Measurements from ENCODE around the gene PRAC1. TPM values are rescaled to one million over a fixed set of nuclear protein-coding genes. Genes with fewer than 3 reads are reported as not detected.

Gene PRAC1
- total and polyA plus RNA-seq, 2 of the 8 experiments (the other 6 are each of a cell fraction or from before 2014, with no cell fraction given) = not detected

GRCh38 chr17:48730240-48730550 is 7.9 kb upstream of the PRAC1 start:
- POLR2A ChIA-PET (ENCODE audit: partially characterized antibody) = interaction anchor here (1.8 kb wide), 1 partner anchor 10 kb away, joined by 9 read pairs; no protein-coding TSS in a partner anchor
- CTCF ChIA-PET (ENCODE audit: partially characterized antibody) = interaction anchor here (1.2 to 13.5 kb wide), 3 partner anchors 8 to 75 kb away, joined by 3 to 147 read pairs (median 12); no protein-coding TSS in a partner anchor
- Histone ChIP-seq H3K9ac (replicated peaks in 1 of 4; ENCODE audit: extremely low read depth in 1 of 4, low read depth in 3 of 4, low read length in 3 of 4) (no peak overlapping the region), H2BK20ac (ENCODE audit: low read length) (no peak overlapping the region), H2BK12ac (ENCODE audit: low read depth, low read length) (no peak overlapping the region), H3K27me3 (replicated peaks in 1 of 4; ENCODE audit: control insufficient read depth in 3 of 4, extremely low read depth in 1 of 4, insufficient read depth in 3 of 4, low read length in 3 of 4) (peaks cover 91 to 100% (median 100%) of the 10 kb centered on the region in 4 experiments), H3K23ac (ENCODE audit: insufficient read length) (no peak overlapping the region), H2BK15ac (ENCODE audit: low read length) (no peak overlapping the region), H3K79me2 (ENCODE audit: control insufficient read depth in 1 of 2, insufficient read depth in 2 of 2, low read length in 2 of 2) (no peaks in the 10 kb centered on the region), H3K4me2 (ENCODE audit: insufficient read depth in 1 of 2, low read depth in 2 of 2, low read length in 2 of 2) (no peak overlapping the region; a peak in 1 of 4 replicates), H3K4ac (replicated peaks; ENCODE audit: insufficient read length, low read depth, low read length) (no peak overlapping the region), H4K5ac (ENCODE audit: insufficient read length, low read depth, low read length) (no peak overlapping the region), H4K8ac (ENCODE audit: extremely low read depth, insufficient read depth, low read length) (no peak overlapping the region), H2BK120ac (replicated peaks; ENCODE audit: low read depth, low read length) (no peak overlapping the region), H3K27ac (ENCODE audit: low read depth, low read length) (no peak overlapping the region), H3K79me1 (ENCODE audit: low read depth, low read length) (no peaks in the 10 kb centered on the region; the same call in 1 of the 2 replicates), H3K56ac (replicated peaks; ENCODE audit: insufficient read length, low read depth, low read length) (no peak overlapping the region), H4K91ac (replicated peaks; ENCODE audit: insufficient read length, low read length) (no peak overlapping the region), H3K18ac (ENCODE audit: extremely low read depth, low read length) (no peak overlapping the region), H3K9me3 (ENCODE audit: insufficient read depth in 2 of 2, low read depth in 1 of 2, low read length in 1 of 2) (no peaks in the 10 kb centered on the region), H4K20me1 (replicated peaks in 1 of 2; ENCODE audit: control insufficient read depth in 1 of 2, insufficient read depth in 2 of 2, low read length in 2 of 2) (peaks cover 17 to 40% of the 10 kb centered on the region in 2 experiments), H3K4me3 (ENCODE audit: extremely low read depth in 1 of 4, insufficient read depth in 2 of 4, low read depth in 3 of 4, low read length in 4 of 4) (no peak overlapping the region), H3K4me1 (replicated peaks in 1 of 4; ENCODE audit: control insufficient read depth in 3 of 4, insufficient read depth in 4 of 4, low read length in 3 of 4) (peaks cover 0 to 9% (median 4%) of the 10 kb centered on the region in 4 experiments; a peak in 4 of 7 replicates), H2BK5ac (ENCODE audit: low read depth, low read length) (no peak overlapping the region), H2AK5ac (ENCODE audit: low read depth, low read length) (no peak overlapping the region), H2AFZ (ENCODE audit: low read length) (no peak overlapping the region), H3K23me2 (ENCODE audit: low read depth, low read length) (no peaks in the 10 kb centered on the region), H3K36me3 (ENCODE audit: control insufficient read depth in 2 of 4, insufficient read depth in 4 of 4, low read length in 3 of 4) (peaks cover 0 to 5% (median 0%) of the 10 kb centered on the region in 4 experiments; a peak in 1 of 8 replicates), H3K14ac (ENCODE audit: insufficient read length) (no peak overlapping the region)
- FAIRE-seq = no peak
- DNase-seq (ENCODE audit: low read depth in 1 of 2, low spot score in 2 of 2) = no peak
- TF ChIP-seq HDAC2 (IDR thresholded peaks at IDR 0.05; ENCODE audit: borderline replicate concordance in 1 of 2, low read depth in 2 of 2, low read length in 2 of 2) (no peak), EZH2 (IDR thresholded peaks at IDR 0.05; ENCODE audit: low read depth, low read length, severe bottlenecking) (peak; percentile 51)
- 57% methylated on average over 3 of the region's 3 CpGs; no CpG with 5 or more reads in 1 of the 2 experiments for WGBS, 2 experiments (ENCODE audit: extremely low coverage in 1 of 2, insufficient coverage in 1 of 2, insufficient read length in 1 of 2, insufficient replicate concordance in 2 of 2, low coverage in 1 of 2, low lambda C conversion rate in 2 of 2, missing lambda C conversion rate in 1 of 2)
